ENCODE data around the gene CYGB.

CYGB gene

DNA sequence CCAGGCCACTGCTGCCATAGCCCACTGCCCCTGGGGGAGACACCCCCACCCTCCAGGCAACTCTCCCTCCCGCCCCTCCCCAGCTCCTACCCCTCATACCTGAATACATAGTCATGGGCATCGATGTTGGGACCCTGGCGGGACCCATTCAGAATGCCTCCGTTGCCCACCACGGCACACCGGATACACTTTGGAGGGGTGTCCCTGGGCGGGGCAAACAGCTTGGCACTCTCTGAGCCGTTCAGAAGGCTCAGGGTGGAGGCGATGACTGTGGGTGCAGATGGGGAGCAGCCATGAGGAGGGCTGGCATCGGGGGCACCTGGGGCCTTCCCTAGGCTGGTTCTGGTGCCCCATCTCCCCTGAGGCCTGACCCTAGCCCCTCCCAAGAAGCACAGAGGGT is 35.6 kb upstream of the CYGB start:
- ATAC-seq (ENCODE audit: insufficient read depth, low read depth) (no peak), DNase-seq (no peak)
- no peaks in the 10 kb centered on the region for H3K36me3 ChIP-seq (ENCODE audit: insufficient read depth, low read length)
- no peaks in the 10 kb centered on the region for H3K27me3 ChIP-seq (ENCODE audit: insufficient read depth, low read length, poor library complexity)
- H3K27ac ChIP-seq (ENCODE audit: low read length), result no peak overlapping the region
- peaks cover 3% of the 10 kb centered on the region; the same call in 1 of the 2 replicates for H4K20me1 ChIP-seq (ENCODE audit: insufficient read depth, low read length)
- TF ChIP-seq, protein P1, sequence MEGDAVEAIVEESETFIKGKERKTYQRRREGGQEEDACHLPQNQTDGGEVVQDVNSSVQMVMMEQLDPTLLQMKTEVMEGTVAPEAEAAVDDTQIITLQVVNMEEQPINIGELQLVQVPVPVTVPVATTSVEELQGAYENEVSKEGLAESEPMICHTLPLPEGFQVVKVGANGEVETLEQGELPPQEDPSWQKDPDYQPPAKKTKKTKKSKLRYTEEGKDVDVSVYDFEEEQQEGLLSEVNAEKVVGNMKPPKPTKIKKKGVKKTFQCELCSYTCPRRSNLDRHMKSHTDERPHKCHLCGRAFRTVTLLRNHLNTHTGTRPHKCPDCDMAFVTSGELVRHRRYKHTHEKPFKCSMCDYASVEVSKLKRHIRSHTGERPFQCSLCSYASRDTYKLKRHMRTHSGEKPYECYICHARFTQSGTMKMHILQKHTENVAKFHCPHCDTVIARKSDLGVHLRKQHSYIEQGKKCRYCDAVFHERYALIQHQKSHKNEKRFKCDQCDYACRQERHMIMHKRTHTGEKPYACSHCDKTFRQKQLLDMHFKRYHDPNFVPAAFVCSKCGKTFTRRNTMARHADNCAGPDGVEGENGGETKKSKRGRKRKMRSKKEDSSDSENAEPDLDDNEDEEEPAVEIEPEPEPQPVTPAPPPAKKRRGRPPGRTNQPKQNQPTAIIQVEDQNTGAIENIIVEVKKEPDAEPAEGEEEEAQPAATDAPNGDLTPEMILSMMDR (IDR thresholded peaks at IDR 0.05; ENCODE audit: borderline replicate concordance, extremely low read depth, low read length, poor library complexity, severe bottlenecking), result no peak
- H3K4me1 ChIP-seq (ENCODE audit: insufficient read depth, low read length), result no peaks in the 10 kb centered on the region
- no peak overlapping the region for H3K4me2 ChIP-seq (ENCODE audit: insufficient read depth, low read length)
- H2AFZ ChIP-seq (ENCODE audit: low read depth, low read length), result no peak overlapping the region
- H3K4me3 ChIP-seq (ENCODE audit: low read depth in 1 of 2, low read length in 2 of 2), result no peak overlapping the region
- no peak overlapping the region for H3K9ac ChIP-seq (ENCODE audit: low read depth, low read length)
- no peaks in the 10 kb centered on the region for H3K79me2 ChIP-seq (ENCODE audit: insufficient read depth, low read length)
- no peaks in the 10 kb centered on the region for H3K9me3 ChIP-seq (ENCODE audit: insufficient read depth, low read length, severe bottlenecking)

DNA sequence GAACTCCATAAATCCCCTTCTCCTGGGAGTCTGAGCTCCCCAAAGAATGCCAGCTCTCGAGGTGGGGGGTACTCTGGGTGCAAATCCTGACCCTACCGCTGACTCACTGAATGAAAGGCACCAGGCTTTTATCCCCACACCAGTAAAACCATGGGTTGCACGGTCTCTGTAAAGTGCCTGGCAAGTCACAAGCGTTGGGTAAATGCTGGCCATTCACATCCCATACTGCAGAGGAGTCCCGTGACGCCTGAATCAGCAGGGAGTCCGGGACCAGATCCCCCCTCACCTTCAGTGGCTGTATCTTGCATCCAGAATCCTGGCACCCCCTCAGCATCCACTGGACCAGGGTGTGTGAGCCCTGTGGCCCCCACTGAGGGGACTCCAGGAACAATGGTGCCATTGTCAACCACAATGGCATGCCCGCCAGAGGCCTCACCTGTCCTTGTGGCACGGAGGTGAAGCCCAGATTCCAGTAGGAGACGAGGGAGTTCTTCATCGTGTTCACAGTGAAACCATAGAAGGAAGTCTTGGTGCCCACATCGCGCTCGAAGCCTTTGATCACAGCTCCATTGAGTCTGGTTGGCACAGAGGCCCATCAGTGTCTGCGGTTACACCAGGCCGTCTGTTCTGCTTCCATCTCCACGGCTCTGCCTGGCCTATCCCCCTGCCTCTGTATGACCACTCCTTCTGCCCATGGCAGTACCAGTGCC is 34.8 kb upstream of the CYGB start:
- H3K9ac ChIP-seq (ENCODE audit: low read depth, low read length), result no peak overlapping the region
- ATAC-seq (ENCODE audit: insufficient read depth, low read depth) (no peak), DNase-seq (no peak)
- no peak for TF ChIP-seq EZH2 (IDR thresholded peaks at IDR 0.05; ENCODE audit: borderline replicate concordance, low read depth, low read length, severe bottlenecking)
- TF ChIP-seq, protein P1 (IDR thresholded peaks at IDR 0.05; ENCODE audit: borderline replicate concordance, extremely low read depth, low read length, poor library complexity, severe bottlenecking), result no peak
- H3K27me3 ChIP-seq (ENCODE audit: insufficient read depth, low read length, poor library complexity), result no peaks in the 10 kb centered on the region
- no peak overlapping the region for H3K27ac ChIP-seq (ENCODE audit: low read length)
- H3K9me3 ChIP-seq (ENCODE audit: insufficient read depth, low read length, severe bottlenecking), result no peaks in the 10 kb centered on the region
- H3K4me1 ChIP-seq (ENCODE audit: insufficient read depth, low read length), result no peaks in the 10 kb centered on the region
- H2AFZ ChIP-seq (ENCODE audit: low read depth, low read length), result no peak overlapping the region
- no peak overlapping the region for H3K4me2 ChIP-seq (ENCODE audit: insufficient read depth, low read length)
- H3K4me3 ChIP-seq (ENCODE audit: low read depth in 1 of 2, low read length in 2 of 2), result no peak overlapping the region
- peaks cover 10% of the 10 kb centered on the region; the same call in 1 of the 2 replicates for H4K20me1 ChIP-seq (ENCODE audit: insufficient read depth, low read length)
- H3K79me2 ChIP-seq (ENCODE audit: insufficient read depth, low read length), result no peaks in the 10 kb centered on the region
- 0 out of 2 replicates have a peak, but pooled peaks cover 2% of the 10 kb centered on the region for H3K36me3 ChIP-seq (ENCODE audit: insufficient read depth, low read length)

DNA sequence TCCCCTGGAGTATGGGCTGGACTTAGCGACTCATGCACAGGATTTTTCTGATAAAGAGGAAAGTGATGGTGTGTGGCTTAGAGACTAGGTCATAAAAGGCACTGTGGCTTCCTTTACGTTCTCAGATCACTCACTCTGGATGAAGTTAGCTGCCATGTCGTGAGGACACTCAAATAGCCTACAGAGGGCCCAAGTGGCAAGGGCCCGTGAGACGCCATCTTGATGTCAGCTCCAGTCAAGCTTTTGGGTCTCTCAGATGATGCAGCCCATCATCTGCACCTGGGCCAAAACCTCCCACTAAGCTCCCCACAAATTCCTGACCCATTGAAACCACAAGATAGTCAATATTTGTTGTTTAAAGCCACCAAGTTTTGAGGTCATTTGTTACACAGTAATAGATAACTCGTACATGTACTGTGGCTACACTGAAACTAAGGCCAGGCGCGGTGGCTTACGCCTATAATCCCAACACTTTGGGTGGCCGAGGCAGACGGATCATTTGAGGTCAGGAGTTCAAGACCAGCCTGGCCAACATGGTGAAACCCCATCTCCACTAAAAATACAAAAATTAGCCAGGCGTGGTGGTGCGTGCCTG is 33.5 kb upstream of the CYGB start:
- no peak overlapping the region for H3K9ac ChIP-seq (ENCODE audit: low read depth, low read length)
- H3K79me2 ChIP-seq (ENCODE audit: insufficient read depth, low read length), result no peaks in the 10 kb centered on the region
- DNase-seq (no peak), ATAC-seq (ENCODE audit: insufficient read depth, low read depth) (no peak)
- TF ChIP-seq, protein P1 (IDR thresholded peaks at IDR 0.05; ENCODE audit: borderline replicate concordance, extremely low read depth, low read length, poor library complexity, severe bottlenecking), result no peak
- TF ChIP-seq EZH2 (IDR thresholded peaks at IDR 0.05; ENCODE audit: borderline replicate concordance, low read depth, low read length, severe bottlenecking), result no peak
- H3K4me2 ChIP-seq (ENCODE audit: insufficient read depth, low read length), result no peak overlapping the region
- peaks cover 21% of the 10 kb centered on the region; the same call in 1 of the 2 replicates for H4K20me1 ChIP-seq (ENCODE audit: insufficient read depth, low read length)
- no peaks in the 10 kb centered on the region for H3K4me1 ChIP-seq (ENCODE audit: insufficient read depth, low read length)
- peaks cover 11% of the 10 kb centered on the region; the same call in 1 of the 2 replicates for H3K36me3 ChIP-seq (ENCODE audit: insufficient read depth, low read length)
- no peak overlapping the region for H2AFZ ChIP-seq (ENCODE audit: low read depth, low read length)
- H3K9me3 ChIP-seq (ENCODE audit: insufficient read depth, low read length, severe bottlenecking), result no peaks in the 10 kb centered on the region
- H3K27me3 ChIP-seq (ENCODE audit: insufficient read depth, low read length, poor library complexity), result no peaks in the 10 kb centered on the region
- H3K27ac ChIP-seq (ENCODE audit: low read length), result no peak overlapping the region
- H3K4me3 ChIP-seq (ENCODE audit: low read depth in 1 of 2, low read length in 2 of 2), result no peak overlapping the region

Measured in DND-41 (cell line).